ENCODE measurements around the gene SMAD6. TPM values are rescaled to one million over a fixed set of nuclear protein-coding genes. Genes with fewer than 3 reads are reported as not detected.

The SMAD6 gene
- total RNA-seq, 2 donors from 2014 or later = 190 to 213 TPM

GRCh38 chr15:66723826-66724731 lies 22.0 kb downstream of the SMAD6 start:
- no peak overlapping the region for H3K4me3 ChIP-seq (ENCODE audit: low read length)
- Mint-ChIP-seq H3K9me3 (no peaks in the 10 kb centered on the region), H3K4me1 (peaks cover 32% of the 10 kb centered on the region), H3K27ac (peak overlapping the region; percentile 49), H3K4me3 (no peak overlapping the region), H3K36me3 (ENCODE audit: low read depth) (peaks cover 85% of the 10 kb centered on the region), H3K27me3 (ENCODE audit: insufficient read depth) (no peaks in the 10 kb centered on the region)
- 98 to 100% methylated on average over 1 of the region's 1 CpG for WGBS, 2 experiments (ENCODE audit: insufficient coverage in 1 of 2, insufficient read length in 1 of 2)
- H3K9ac ChIP-seq (ENCODE audit: extremely low read depth, low read length, poor library complexity, severe bottlenecking) = no peak overlapping the region
- peaks cover 82% of the 10 kb centered on the region for H3K36me3 ChIP-seq (ENCODE audit: control insufficient read depth, insufficient read depth, low read length)
- no peak for DNase-seq
- H3K27me3 ChIP-seq (ENCODE audit: control insufficient read depth, insufficient read depth, low read length, poor library complexity, severe bottlenecking) = no peaks in the 10 kb centered on the region
- TF ChIP-seq CTCF (conservative IDR thresholded peaks at IDR 0.05) = no peak
- H3K9me3 ChIP-seq (ENCODE audit: control insufficient read depth, low read length) = no peaks in the 10 kb centered on the region
- H3K27ac ChIP-seq (ENCODE audit: low read depth, low read length) = no peak overlapping the region
- H3K4me1 ChIP-seq (ENCODE audit: control insufficient read depth, insufficient read depth, low read length) = peaks cover 11% of the 10 kb centered on the region

GRCh38 chr15:66724732-66725463 lies 22.9 kb downstream of the SMAD6 start:
- 91 to 92% methylated on average over 8 to 14 of the region's 14 CpGs for WGBS, 2 experiments (ENCODE audit: insufficient coverage in 1 of 2, insufficient read length in 1 of 2)
- no peak for TF ChIP-seq CTCF (conservative IDR thresholded peaks at IDR 0.05)
- Mint-ChIP-seq H3K9me3 (no peaks in the 10 kb centered on the region), H3K4me1 (peaks cover 28% of the 10 kb centered on the region), H3K27me3 (ENCODE audit: insufficient read depth) (no peaks in the 10 kb centered on the region), H3K27ac (peak overlapping the region; percentile 75), H3K36me3 (ENCODE audit: low read depth) (peaks cover 85% of the 10 kb centered on the region), H3K4me3 (no peak overlapping the region)
- Histone ChIP-seq H3K36me3 (ENCODE audit: control insufficient read depth, insufficient read depth, low read length) (peaks cover 79% of the 10 kb centered on the region), H3K27me3 (ENCODE audit: control insufficient read depth, insufficient read depth, low read length, poor library complexity, severe bottlenecking) (no peaks in the 10 kb centered on the region), H3K9ac (ENCODE audit: extremely low read depth, low read length, poor library complexity, severe bottlenecking) (no peak overlapping the region), H3K9me3 (ENCODE audit: control insufficient read depth, low read length) (no peaks in the 10 kb centered on the region), H3K27ac (ENCODE audit: low read depth, low read length) (no peak overlapping the region), H3K4me1 (ENCODE audit: control insufficient read depth, insufficient read depth, low read length) (peaks cover 11% of the 10 kb centered on the region), H3K4me3 (ENCODE audit: low read length) (no peak overlapping the region)
- DNase-seq = no peak

GRCh38 chr15:66725464-66725785 lies 23.4 kb downstream of the SMAD6 start:
- Histone ChIP-seq H3K27me3 (ENCODE audit: control insufficient read depth, insufficient read depth, low read length, poor library complexity, severe bottlenecking) (no peaks in the 10 kb centered on the region), H3K36me3 (ENCODE audit: control insufficient read depth, insufficient read depth, low read length) (peaks cover 79% of the 10 kb centered on the region), H3K27ac (ENCODE audit: low read depth, low read length) (no peak overlapping the region), H3K9me3 (ENCODE audit: control insufficient read depth, low read length) (no peaks in the 10 kb centered on the region), H3K9ac (ENCODE audit: extremely low read depth, low read length, poor library complexity, severe bottlenecking) (no peak overlapping the region), H3K4me1 (ENCODE audit: control insufficient read depth, insufficient read depth, low read length) (peaks cover 9% of the 10 kb centered on the region), H3K4me3 (ENCODE audit: low read length) (no peak overlapping the region)
- Mint-ChIP-seq H3K9me3 (no peaks in the 10 kb centered on the region), H3K36me3 (ENCODE audit: low read depth) (peaks cover 85% of the 10 kb centered on the region), H3K27me3 (ENCODE audit: insufficient read depth) (no peaks in the 10 kb centered on the region), H3K4me3 (no peak overlapping the region), H3K27ac (peak overlapping the region; percentile 75), H3K4me1 (peaks cover 29% of the 10 kb centered on the region)
- no peak for TF ChIP-seq CTCF (conservative IDR thresholded peaks at IDR 0.05)
- DNase-seq = no peak
